Right lobe of liver (tissue), 4 donors: ENCODE data around the gene TMEM174.

Source experiments
- CTCF ChIP-seq, 4 donors: fragments of 200-600 bp in 3 of 4; fragments of 450-650 bp in 1 of 4; IDR thresholded peaks; one replicate each; pipeline versions ENCODE4 v1.5.1 to v1.8.0; 2016 to 2022; ENCODE audit warnings: antibody characterized with exemption in 4 of 4, mild to moderate bottlenecking in 2 of 4
- POLR2A ChIP-seq: fragments of 450-650 bp; IDR thresholded peaks from one replicate; pipeline ENCODE4 v1.6.1; 2017; ENCODE audit warnings: antibody characterized with exemption, mild to moderate bottlenecking
- donor health status: DM: no; HTN: no; CAD: no.
- donor health status: DM: no; HTN: no; CAD: no.
- donor health status: DM: no; HTN: yes; CAD: no.

- TF ChIP-seq CTCF (IDR thresholded peaks at IDR 0.05), result no peak
- TF ChIP-seq POLR2A, result no peak
These were observed 7.6 kb downstream of the TMEM174 start for GRCh38 chr5:73180566-73180965.
